Left ventricle myocardium superior (tissue), 1 donor: ENCODE results near the gene KCNJ1. TPM values are rescaled to one million over a fixed set of nuclear protein-coding genes. Genes with fewer than 3 reads are reported as not detected.

Source experiments
- ATAC-seq: fragments of 200-7000 bp; cut with Tn5 transposase; one replicate; pipeline ENCODE4 v1.9.1; 2020; ENCODE audit warnings: mild to moderate bottlenecking, moderate library complexity
- DNase-seq: peaks from one replicate; pipeline ENCODE4 v3.0.0-alpha.2; 2020
- intact Hi-C: fragments of 100-400 bp; cut with micrococcal nuclease; formaldehyde crosslinking; loops from one replicate; pipeline ENCODE4 v1.11.0; 2022
- total RNA-seq: library from RNA; stranded (reverse); fragmentation: NEBNext Ultra II Directional; extraction: Animal tissue kit (Norgen Biotek cat#: 25700); gene quantifications from one replicate; pipeline ENCODE4 v1.2.1, GENCODE V29; 2021
- donor health status: DM: no; HTN: yes; CAD: no; lungs with severe emphysema.

KCNJ1 gene
- total RNA-seq, 1 donor from 2014 or later: 0.07 TPM

DNA sequence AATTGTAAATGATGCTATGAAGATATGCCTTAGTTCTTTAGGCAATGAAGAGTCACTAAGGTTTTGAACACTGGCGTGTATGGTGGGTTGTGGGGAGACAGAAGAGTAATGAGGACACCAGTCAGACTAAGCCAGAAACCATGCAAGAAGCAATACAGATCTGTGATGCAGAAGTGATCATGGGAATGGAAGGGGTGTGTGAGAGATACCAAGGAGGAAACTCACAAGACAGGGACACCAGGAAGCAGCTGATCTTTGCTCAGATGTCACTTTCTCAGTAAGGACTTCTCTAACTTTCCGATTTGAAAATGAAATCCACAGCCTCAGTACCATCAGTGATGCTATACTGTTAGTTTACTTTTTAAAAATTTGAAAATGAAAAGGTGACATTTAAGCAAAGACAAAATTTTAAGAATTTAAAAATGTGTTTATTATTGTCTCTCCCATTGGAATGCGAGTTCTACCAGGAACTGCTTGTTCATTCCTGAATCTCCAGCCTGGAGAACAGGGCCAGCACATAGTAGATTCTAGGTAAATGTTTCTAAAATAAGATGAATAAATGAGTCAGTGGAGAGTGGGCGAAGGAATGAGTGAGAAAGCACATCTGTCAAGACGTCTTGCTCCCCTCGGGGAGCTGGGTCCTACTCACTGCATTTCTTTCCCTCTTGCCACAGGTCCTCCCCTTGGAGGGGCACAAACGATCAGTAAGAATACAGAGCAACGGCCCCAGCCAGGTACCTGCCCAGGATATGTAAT, 60.4 kb downstream of the KCNJ1 start:
- no peak for ATAC-seq

DNA sequence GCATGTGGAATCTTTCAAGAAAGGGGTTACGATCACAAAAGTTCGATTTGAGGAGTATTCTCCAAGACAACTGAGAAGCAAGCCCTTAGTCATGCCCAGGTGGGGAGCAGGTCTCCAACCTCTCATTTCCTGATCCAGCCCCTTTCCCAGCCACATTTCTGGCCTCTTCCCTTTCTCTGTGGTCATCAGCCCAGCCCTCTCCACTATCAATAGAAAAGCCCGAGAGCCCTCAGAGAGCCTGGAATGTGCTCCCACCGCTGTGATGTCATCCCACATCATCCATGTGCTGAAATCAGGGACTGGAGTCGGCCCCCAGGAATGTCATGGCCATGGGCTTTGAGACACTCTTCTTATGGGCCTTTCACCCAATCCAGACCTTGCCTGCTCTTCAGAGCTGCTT, 62.6 kb downstream of the KCNJ1 start:
- DNase-seq (no peak), ATAC-seq (no peak)
- intact Hi-C loops: no loop called here

More for the DNA sequence above, 60.4 kb downstream of the KCNJ1 start:
- intact Hi-C loops: no loop called here
- no peak for DNase-seq

DNA sequence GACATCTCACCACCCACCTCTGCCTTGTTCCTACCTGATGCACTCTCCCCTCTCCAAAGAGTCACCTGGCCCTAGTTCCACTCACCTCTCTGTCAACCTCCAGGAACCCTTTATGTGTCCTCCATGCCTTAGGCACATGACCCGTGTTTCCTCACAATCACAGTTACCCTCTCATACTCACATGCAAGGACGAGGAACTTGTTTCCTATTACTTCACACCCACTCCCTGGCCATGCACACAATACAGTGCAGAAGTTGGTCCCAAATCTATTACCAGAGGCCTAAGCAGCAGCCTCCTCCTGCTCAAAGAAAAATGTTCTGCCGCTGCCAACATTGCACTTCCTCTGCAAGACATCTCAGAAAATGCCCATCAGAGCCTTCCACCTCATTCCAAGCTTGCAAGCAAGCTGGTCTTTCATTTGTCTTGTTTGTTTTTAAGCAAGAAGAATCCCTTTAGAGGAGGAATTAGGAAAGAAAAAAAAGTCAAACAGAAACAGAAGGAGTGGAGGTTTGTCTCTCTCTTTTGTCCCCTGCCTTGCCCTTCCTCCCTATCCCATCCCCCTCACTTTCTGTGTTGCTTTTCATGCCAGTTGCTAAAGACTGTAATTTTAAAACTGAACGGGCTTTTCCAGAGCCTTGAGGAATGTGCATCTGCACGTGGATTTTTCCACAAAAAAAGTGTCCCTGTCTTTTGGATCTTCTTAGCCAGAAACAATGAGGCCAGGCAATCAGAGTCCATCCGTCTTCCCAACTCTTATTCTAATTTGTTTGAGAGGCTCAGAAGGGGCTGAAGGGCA, 63.4 kb downstream of the KCNJ1 start:
- no peak for DNase-seq
- ATAC-seq: no peak
- intact Hi-C loops: no loop called here

DNA sequence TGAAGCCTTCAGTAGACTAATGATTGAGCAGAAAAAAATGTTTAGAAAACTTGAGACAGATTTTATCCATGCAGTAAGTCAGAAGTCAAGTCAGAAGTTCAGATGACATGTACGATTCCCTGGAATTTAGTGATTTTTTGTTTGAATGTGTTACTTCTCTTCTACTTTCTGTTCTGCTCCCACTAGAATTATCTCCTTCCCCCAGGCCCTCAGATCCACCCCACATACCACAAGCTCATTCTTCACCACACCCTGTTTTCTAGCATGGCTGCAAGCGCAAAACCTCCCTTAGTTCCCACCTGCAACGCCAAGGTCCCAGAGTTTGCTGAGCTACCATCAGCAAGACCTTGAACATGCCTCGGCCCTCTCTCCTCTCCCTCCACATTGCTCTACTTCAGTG, 64.1 kb downstream of the KCNJ1 start:
- DNase-seq (no peak), ATAC-seq (no peak)
- intact Hi-C loops: no loop called here

DNA sequence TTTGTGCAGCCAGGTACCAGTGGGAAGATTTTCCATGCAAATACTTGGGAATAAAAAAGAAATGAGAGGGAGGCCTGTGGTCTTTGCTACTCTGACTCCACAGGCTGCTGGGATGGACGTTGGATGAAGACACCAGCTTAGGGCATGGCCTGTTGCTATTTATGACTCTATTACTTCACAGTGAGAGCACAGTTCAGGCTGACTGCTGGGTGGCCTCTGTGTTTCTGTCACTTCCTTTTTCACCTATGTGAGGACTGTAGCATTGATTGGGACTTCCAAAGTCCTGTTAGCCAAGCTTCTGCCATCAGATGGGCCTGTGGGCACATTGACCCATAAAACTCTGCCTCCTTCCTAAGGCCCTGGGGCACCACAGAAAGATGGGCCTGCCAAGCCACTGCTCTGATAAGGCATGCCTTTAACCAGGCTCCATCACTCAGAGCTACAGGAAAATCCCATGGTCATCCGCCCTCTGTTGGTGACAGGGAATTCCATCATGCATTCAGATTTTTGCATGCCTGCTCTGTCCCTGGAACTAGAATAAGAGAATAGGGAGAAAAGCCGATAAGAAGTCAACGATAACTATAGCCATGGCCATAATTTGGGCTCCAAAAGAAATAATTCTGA, 64.6 kb downstream of the KCNJ1 start:
- ATAC-seq: peak; percentile 83
- intact Hi-C loops: no loop called here

DNA sequence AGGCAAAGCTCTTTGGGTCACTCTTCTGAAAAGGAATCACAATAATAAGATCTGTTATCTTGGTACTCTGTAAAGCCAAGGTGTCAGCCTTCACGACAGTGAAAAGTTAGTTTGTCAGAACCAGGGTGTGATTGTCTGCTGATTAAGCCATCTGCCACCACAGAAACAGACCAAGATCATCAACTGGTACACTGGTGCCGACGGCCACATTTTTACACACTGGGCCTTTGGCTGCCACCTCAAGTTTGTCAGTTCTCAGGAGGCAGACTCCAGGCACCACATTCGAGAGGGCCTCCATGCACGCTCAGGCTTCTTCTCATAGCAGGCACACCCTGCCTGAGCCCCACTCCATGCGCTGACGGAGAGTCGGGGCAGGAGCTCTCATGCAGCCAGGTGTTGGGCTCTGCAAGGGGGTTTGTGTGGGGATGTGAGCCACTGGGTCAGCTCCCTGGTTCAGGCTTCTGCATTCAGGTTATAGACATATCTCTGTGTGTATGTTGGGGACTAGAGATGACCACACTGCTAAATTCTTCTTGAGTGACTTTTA, 66.2 kb downstream of the KCNJ1 start:
- no peak for DNase-seq
- intact Hi-C loops: no loop called here
- ATAC-seq: no peak

More for the DNA sequence above, 64.6 kb downstream of the KCNJ1 start:
- no peak for DNase-seq

DNA sequence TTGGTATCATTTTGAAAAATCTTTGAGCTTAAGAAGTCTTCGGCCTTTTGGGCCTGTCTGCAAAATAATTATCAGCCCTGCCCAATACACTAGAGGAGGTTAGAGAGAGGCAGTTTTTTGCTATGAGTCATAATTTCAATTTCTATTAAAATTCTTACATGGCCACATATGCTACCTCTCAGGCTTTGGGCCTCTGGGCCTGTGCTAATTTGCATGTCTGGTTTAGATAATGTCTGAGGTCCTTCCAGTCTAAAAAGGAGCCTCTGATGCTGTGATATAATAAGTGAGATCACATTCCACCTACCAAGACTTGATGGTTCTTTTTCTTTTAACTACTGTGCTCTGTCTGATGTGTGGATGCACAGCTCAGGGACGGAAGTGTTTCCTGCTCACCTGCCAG, 70.8 kb downstream of the KCNJ1 start:
- DNase-seq (no peak), ATAC-seq (no peak)

DNA sequence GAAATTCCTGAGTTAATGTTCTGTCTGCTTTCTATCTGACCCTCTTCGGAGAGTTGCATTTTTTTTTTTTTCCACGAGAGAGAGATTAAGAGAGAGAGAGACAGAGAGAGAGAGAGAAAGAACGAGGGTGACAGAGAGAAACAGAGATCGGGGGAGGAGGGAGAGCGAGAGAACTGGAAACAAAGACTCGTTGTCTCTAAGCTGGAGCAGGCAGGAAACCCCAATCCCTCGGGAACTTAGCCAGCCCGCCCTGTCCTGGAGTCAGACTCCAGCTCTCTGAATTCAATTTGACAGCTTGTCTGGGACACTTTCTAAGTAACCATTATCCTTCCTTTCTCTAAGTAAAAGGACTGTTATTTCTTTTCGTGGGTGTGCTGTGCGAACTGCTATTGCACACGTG, 76.9 kb downstream of the KCNJ1 start:
- peak; percentile 82 for DNase-seq
- intact Hi-C loops: no loop called here
- peak; percentile 97 for ATAC-seq

More for the DNA sequence above, 70.8 kb downstream of the KCNJ1 start:
- intact Hi-C loops: no loop called here

DNA sequence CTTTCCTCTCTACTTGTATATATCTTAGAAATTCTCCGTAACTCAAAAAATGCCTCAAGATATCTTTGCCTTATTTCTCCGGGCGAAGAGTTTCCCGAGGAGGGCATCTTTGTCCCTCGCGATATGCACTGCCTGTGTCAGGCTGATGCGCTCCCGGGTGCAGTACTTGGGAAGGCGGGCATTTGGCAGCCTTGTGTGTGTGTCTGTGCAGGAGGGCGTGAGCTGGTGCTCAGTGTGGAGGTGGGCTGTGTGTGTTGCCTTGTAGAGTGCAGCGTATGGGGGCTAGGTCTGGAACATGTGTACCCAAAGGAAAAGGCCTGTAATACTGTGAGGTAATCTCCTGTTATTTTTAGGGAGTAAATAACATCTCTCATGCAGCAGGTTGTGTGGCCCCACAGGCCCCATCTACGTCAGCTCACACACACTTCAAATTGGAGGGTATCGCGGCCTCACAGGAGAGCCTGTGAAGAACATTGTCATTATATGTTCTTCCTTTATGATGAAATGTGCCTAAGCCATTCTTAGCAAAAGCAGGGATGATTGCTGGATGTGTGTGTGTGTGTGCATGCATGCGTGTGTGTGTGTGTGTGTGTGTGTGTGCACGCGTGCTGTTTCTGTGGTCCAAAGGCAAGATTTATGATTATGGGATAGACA, 77.5 kb downstream of the KCNJ1 start:
- no peak for DNase-seq
- ATAC-seq: peak; percentile 26
- intact Hi-C loops: no loop called here

Other genes with a start within 250 kb of the KCNJ1 start
- 18.9 TPM for gene FLI1, start 173.2 kb downstream of the KCNJ1 start, total RNA-seq
- gene KCNJ5, start 24.1 kb upstream of the KCNJ1 start, total RNA-seq: 7.2 TPM
- not detected for gene TP53AIP1, start 75.6 kb upstream of the KCNJ1 start, total RNA-seq